Osteoblast (primary cell): Measurements from ENCODE around the gene MFN2. TPM values are rescaled to one million over a fixed set of nuclear protein-coding genes. Genes with fewer than 3 reads are reported as not detected.

Experiments used
- DNase-seq: peaks from one replicate; pipeline ENCODE4 v3.0.0; 2011; ENCODE audit warnings: low spot score, mixed read lengths; ENCODE audit not compliant: insufficient read length; ENCODE audit errors: missing footprints
- H2AFZ ChIP-seq: 2 replicates; pipeline ENCODE4 v1.6.0; 2011; ENCODE audit warnings: mild to moderate bottlenecking, low read length
- H3K27ac ChIP-seq: 2 replicates; pipeline ENCODE4 v1.5.1; 2011; ENCODE audit warnings: mild to moderate bottlenecking, low read depth, low read length, moderate library complexity
- H3K27me3 ChIP-seq: 2 replicates; pipeline ENCODE4 v1.6.0; 2012; ENCODE audit warnings: mild to moderate bottlenecking, control low read depth, inconsistent platforms, low read length, moderate library complexity; ENCODE audit not compliant: insufficient read depth
- H3K36me3 ChIP-seq: 2 replicates; pipeline ENCODE4 v1.5.1; 2011; ENCODE audit warnings: mild to moderate bottlenecking, low read length, control low read depth, moderate library complexity; ENCODE audit not compliant: insufficient read depth
- H3K4me1 ChIP-seq: 2 replicates; pipeline ENCODE4 v1.5.1; 2011; ENCODE audit warnings: mild to moderate bottlenecking, low read length, control low read depth, moderate library complexity; ENCODE audit not compliant: insufficient read depth
- H3K4me2 ChIP-seq: 2 replicates; pipeline ENCODE4 v1.6.0; 2011; ENCODE audit warnings: mild to moderate bottlenecking, low read length; ENCODE audit not compliant: insufficient read depth
- H3K4me3 ChIP-seq: fragments of 200-600 bp; sonication (generic); 3 replicates; pipeline ENCODE4 v1.5.1; 2012; ENCODE audit warnings: mild to moderate bottlenecking, low read length, inconsistent platforms; ENCODE audit not compliant: insufficient read depth
- H3K79me2 ChIP-seq: 2 replicates; pipeline ENCODE4 v1.6.0; 2012; ENCODE audit warnings: mild to moderate bottlenecking, low read length, control low read depth, inconsistent platforms; ENCODE audit not compliant: insufficient read depth
- H3K9me3 ChIP-seq: 2 replicates; pipeline ENCODE4 v1.5.1; 2011; ENCODE audit warnings: low read depth, low read length, control low read depth
- H4K20me1 ChIP-seq: 2 replicates; pipeline ENCODE4 v1.6.0; 2012; ENCODE audit warnings: mild to moderate bottlenecking, low read length, control low read depth; ENCODE audit not compliant: insufficient read depth
- total RNA-seq: library from RNA; depleted of rRNA; stranded (reverse); fragments of >200 nt; gene quantifications from 2 replicates; pipeline ENCODE4 v1.2.3, GENCODE V29; 2012
- TF ChIP-seq, protein P1 (sequence below): IDR thresholded peaks from 2 replicates; pipeline ENCODE4 v1.5.1; 2011; ENCODE audit warnings: mild to moderate bottlenecking, low read depth, low read length, moderate library complexity; ENCODE audit errors: extremely low read depth

Gene MFN2
- total RNA-seq, 1 donor = 51.0 TPM

DNA sequence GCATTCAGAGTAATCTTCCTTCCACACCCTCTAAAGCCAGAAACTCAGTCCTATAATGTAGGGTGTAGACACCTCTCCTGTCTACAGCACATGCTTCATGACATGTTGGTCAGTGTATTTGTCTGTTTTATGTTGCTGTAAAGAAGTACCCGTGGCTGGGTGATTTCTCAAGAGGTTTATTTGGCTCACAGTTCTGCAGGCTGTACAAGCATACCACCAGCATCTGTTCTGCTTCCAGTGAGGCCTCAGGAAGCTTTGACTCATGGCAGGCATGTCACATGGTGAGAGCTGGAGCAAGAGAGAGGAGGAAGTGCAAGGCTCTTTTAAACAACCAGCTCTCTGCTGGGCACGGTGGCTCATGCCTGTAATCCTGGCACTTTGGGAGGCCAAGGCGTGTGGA, 33.6 kb upstream of the MFN2 start:
- peak; percentile 74 for DNase-seq
- no peaks in the 10 kb centered on the region for H3K27me3 ChIP-seq
- H3K36me3 ChIP-seq = peaks cover 46% of the 10 kb centered on the region
- H3K27ac ChIP-seq = no peak overlapping the region
- peaks cover 4% of the 10 kb centered on the region for H3K9me3 ChIP-seq
- H3K4me1 ChIP-seq = no peaks in the 10 kb centered on the region
- H3K4me2 ChIP-seq = no peak overlapping the region
- no peaks in the 10 kb centered on the region for H4K20me1 ChIP-seq
- H3K4me3 ChIP-seq = no peak overlapping the region
- TF ChIP-seq, protein P1, sequence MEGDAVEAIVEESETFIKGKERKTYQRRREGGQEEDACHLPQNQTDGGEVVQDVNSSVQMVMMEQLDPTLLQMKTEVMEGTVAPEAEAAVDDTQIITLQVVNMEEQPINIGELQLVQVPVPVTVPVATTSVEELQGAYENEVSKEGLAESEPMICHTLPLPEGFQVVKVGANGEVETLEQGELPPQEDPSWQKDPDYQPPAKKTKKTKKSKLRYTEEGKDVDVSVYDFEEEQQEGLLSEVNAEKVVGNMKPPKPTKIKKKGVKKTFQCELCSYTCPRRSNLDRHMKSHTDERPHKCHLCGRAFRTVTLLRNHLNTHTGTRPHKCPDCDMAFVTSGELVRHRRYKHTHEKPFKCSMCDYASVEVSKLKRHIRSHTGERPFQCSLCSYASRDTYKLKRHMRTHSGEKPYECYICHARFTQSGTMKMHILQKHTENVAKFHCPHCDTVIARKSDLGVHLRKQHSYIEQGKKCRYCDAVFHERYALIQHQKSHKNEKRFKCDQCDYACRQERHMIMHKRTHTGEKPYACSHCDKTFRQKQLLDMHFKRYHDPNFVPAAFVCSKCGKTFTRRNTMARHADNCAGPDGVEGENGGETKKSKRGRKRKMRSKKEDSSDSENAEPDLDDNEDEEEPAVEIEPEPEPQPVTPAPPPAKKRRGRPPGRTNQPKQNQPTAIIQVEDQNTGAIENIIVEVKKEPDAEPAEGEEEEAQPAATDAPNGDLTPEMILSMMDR = no peak
- no peak overlapping the region for H2AFZ ChIP-seq
- peaks cover 3% of the 10 kb centered on the region for H3K79me2 ChIP-seq

DNA sequence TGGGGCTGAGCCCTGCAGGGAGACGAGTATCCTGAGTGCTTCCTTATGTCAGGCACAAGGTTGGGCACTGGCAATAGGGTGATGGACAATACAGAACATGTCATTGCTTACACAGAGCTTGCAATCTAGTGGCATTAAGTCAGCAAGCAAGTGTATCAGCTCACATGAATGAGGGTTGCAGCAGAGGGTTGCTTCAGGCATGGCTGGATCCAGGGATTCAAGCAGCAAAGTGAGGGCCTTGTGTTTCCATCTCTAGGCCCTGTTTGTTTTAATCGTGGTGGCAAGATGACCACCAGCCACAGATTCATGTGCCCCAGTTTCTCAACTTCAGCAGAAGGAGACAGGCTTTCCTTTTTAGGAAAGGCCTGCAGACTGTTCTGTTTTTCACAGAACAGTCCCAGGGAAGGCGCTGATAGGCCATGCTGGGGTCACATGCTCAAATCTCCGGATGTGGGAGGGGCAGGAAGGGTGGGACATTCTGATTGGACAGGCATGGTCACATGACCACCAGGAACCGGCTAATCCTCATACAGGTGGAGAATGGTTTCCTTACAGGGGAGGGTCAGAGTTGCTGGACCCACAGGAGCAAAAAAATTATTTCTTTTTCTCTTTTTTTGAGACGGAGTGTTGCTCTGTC, 31.3 kb upstream of the MFN2 start:
- Histone ChIP-seq H3K4me3 (no peak overlapping the region), H3K36me3 (peaks cover 51% of the 10 kb centered on the region), H2AFZ (no peak overlapping the region), H4K20me1 (no peaks in the 10 kb centered on the region), H3K27ac (no peak overlapping the region), H3K4me2 (no peak overlapping the region), H3K9me3 (peaks cover 4% of the 10 kb centered on the region), H3K4me1 (no peaks in the 10 kb centered on the region), H3K79me2 (no peaks in the 10 kb centered on the region), H3K27me3 (no peaks in the 10 kb centered on the region)
- peak; percentile 58 for DNase-seq
- TF ChIP-seq, protein P1 = no peak

DNA sequence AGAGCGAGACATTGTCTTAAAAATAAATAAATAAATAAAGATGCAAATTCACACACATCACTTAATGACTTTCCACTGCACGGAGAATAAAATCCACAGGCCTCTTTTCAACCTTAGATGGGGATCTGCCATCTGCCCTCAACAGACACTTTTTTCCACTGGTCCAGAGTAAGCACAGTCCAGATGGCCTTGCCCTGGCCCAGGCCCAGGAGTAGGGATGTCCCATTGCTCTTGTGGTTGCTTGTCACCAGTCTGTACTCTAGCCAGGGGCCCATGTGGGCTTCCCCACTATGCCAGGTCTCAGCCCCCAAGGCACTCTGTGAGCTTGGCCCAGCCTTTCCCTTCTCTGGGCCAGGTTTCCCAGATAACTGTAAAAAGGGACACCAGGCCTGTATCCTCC, 28.3 kb upstream of the MFN2 start:
- H3K4me2 ChIP-seq = no peak overlapping the region
- no peaks in the 10 kb centered on the region for H3K27me3 ChIP-seq
- H2AFZ ChIP-seq = no peak overlapping the region
- peak; percentile 49 for DNase-seq
- H3K9me3 ChIP-seq = no peaks in the 10 kb centered on the region
- peaks cover 1% of the 10 kb centered on the region for H4K20me1 ChIP-seq
- no peak overlapping the region for H3K4me3 ChIP-seq
- no peaks in the 10 kb centered on the region for H3K4me1 ChIP-seq
- H3K79me2 ChIP-seq = no peaks in the 10 kb centered on the region
- no peak overlapping the region for H3K27ac ChIP-seq
- peaks cover 52% of the 10 kb centered on the region for H3K36me3 ChIP-seq
- TF ChIP-seq, protein P1 = no peak

DNA sequence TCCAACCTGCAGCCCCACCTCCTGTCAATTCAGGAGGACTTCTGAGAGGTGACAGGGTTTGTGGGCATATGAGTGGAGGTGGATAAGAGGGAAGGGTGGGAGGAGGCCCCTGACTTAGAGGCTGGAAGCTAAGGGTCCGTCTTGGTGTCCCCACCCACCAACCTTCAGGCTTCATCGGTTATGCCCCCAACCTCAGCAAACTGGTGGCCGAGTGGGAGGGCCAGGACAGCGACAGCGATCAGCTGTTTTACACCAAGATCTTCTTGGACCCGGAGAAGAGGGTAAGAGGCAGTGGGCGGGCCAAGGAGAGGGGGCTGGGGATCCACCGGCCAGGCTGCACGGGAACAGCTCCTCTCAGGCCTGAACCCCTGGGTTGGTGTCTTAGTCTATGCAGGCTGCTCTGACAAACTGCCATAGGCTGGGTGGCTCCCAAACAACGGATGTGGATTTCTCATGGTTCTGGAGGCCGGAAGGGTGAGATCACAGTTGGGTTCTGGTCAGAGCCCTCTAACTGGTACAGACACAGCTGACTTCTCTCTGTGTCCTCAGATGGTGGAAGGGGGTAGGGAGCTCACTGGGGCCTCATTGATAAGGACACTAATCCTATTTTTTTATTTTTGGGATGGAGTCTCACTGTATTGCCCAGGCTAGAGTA, 27.7 kb upstream of the MFN2 start:
- Histone ChIP-seq H3K4me3 (no peak overlapping the region), H3K27me3 (no peaks in the 10 kb centered on the region), H3K27ac (no peak overlapping the region), H3K36me3 (peaks cover 59% of the 10 kb centered on the region), H3K9me3 (no peaks in the 10 kb centered on the region), H3K4me1 (no peaks in the 10 kb centered on the region), H4K20me1 (peaks cover 6% of the 10 kb centered on the region), H2AFZ (no peak overlapping the region), H3K4me2 (no peak overlapping the region), H3K79me2 (no peaks in the 10 kb centered on the region)
- TF ChIP-seq, protein P1 = no peak
- DNase-seq = peak; percentile 82
